Duodenal mucosa (tissue), 2 donors: ENCODE measurements around the gene ATP5PO.
"Not testable (repeated sequence)": the region's sequence is repeated elsewhere in the genome, so short reads cannot be mapped to it uniquely, and the experiment has no call there.

Source experiments
- H3K27ac ChIP-seq: one replicate; pipeline ENCODE4 v1.7.0; 2013; ENCODE audit warnings: low read depth, low read length
- H3K27me3 ChIP-seq, 2 donors: one replicate each; pipeline ENCODE4 v1.7.0; 2013; ENCODE audit warnings: low read length in 2 of 2, control low read depth in 1 of 2; ENCODE audit not compliant: insufficient read depth in 2 of 2, control insufficient read depth in 1 of 2
- H3K36me3 ChIP-seq, 2 donors: one replicate each; pipeline ENCODE4 v1.7.0; 2013; ENCODE audit warnings: low read length in 2 of 2, control low read depth in 1 of 2; ENCODE audit not compliant: insufficient read depth in 2 of 2, control insufficient read depth in 1 of 2
- H3K4me1 ChIP-seq, 2 donors: one replicate each; pipeline ENCODE4 v1.7.0; 2013; ENCODE audit warnings: low read length in 2 of 2, control low read depth in 1 of 2; ENCODE audit not compliant: insufficient read depth in 2 of 2, control insufficient read depth in 1 of 2
- H3K4me3 ChIP-seq, 2 donors: one replicate each; pipeline ENCODE4 v1.7.0; 2013; ENCODE audit warnings: low read length in 2 of 2, low read depth in 1 of 2
- H3K9ac ChIP-seq, 2 donors: one replicate each; pipeline ENCODE4 v1.7.0; 2013; ENCODE audit warnings: low read length in 2 of 2, low read depth in 1 of 2
- H3K9me3 ChIP-seq, 2 donors: one replicate each; pipeline ENCODE4 v1.7.0; 2013; ENCODE audit warnings: low read length in 2 of 2, control low read depth in 1 of 2; ENCODE audit not compliant: control insufficient read depth in 1 of 2

Gene ATP5PO

DNA sequence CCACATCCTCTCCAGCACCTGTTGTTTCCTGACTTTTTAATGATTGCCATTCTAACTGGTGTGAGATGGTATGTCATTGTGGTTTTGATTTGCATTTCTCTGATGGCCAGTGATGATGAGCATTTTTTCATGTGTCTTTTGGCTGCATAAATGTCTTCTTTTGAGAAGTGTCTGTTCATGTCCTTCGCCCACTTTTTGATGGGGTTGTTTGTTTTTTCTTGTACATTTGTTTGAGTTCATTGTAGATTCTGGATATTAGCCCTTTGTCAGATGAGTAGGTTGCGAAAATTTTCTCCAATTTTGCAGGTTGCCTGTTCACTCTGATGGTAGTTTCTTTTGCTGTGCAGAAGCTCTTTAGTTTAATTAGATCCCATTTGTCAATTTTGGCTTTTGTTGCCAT lies 10.6 kb upstream of the ATP5PO start:
- not testable (repeated sequence) for H3K9me3 ChIP-seq, H3K4me3 ChIP-seq, H3K27me3 ChIP-seq, H3K27ac ChIP-seq, H3K36me3 ChIP-seq, H3K9ac ChIP-seq
- H3K4me1 ChIP-seq = peaks cover 11% of the 10 kb centered on the region in 2 donors

DNA sequence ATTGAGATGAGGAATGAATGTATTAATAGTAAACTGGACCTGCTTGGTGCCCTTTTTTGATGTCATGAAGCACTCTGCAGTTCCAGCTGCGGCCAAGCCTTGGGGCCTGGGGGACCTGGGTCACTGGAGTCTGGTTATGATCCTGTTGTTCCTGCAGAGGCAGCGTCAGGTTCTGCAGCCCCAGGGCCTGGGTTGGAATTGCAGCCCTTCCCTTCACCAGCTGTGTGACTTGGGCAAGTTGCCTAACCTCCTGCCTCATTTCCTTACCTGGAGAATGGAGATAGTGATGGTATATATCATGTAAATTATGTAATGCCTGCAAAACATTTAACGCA lies 9.1 kb upstream of the ATP5PO start:
- no peaks in the 10 kb centered on the region for H3K36me3 ChIP-seq
- H3K4me1 ChIP-seq = peaks cover 11% of the 10 kb centered on the region in 2 donors
- H3K9me3 ChIP-seq = no peaks in the 10 kb centered on the region
- H3K9ac ChIP-seq = no peak overlapping the region
- no peaks in the 10 kb centered on the region for H3K27me3 ChIP-seq
- H3K4me3 ChIP-seq = no peak overlapping the region
- no peak overlapping the region for H3K27ac ChIP-seq

DNA sequence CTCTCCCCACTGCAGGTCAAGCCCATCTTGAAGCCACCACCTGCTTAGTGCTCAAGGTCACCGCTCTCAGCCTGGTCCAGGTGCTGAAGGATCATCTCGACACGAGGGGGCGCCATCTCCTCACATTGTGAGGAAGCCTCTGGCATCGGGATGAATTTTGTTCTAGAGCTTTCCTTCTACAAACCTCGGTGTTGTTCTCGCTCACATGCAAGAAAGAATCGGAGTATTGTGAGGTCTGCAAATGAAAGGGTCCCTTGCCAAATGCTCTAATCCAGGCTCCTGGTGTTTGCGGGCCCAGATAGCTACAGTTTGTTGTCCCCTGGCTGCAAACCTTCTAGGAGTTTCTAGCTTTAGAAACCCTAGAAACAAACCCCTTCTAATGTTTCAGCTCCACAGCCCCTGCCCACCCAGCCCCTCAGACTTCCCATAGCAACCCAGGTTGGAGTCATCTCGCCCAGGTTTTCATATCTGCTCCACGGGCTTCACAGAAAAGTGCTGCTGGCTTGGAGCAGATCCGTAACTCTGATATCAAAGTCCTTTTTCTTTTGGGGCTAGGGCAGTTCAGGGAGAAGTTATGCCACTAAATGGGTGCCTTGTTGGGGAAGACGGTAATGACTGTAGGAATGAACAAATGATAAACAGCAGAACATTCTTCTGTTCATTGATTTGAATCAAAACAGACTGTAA lies 8.6 kb upstream of the ATP5PO start:
- H3K36me3 ChIP-seq = no peaks in the 10 kb centered on the region
- H3K9me3 ChIP-seq = no peaks in the 10 kb centered on the region
- no peaks in the 10 kb centered on the region for H3K27me3 ChIP-seq
- no peak overlapping the region for H3K4me3 ChIP-seq
- H3K9ac ChIP-seq = no peak overlapping the region
- peaks cover 11% of the 10 kb centered on the region in 2 donors for H3K4me1 ChIP-seq
- no peak overlapping the region for H3K27ac ChIP-seq

DNA sequence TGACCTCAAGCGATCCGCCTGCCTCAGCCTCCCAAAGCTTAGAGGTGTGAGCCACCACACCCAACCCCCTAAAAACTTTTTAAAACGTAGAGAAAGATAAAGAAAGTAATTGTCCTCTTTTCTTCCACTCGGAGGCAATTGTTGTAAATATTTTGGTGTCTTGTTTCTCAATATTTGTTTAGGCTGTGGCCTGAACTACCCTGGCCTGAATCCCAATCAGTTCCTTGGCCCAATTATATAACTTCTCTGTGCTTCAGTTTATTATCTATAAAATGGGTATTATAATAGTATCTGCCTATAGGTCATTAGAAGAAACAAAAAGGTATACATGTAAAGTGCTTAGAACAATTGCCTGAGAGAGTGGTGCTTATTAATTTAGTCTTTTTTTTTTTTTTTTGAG lies 1.8 kb upstream of the ATP5PO start:
- Histone ChIP-seq H3K4me3 (no peak overlapping the region), H3K27ac (no peak overlapping the region), H3K9ac (no peak overlapping the region), H3K4me1 (peaks cover 17 to 23% of the 10 kb centered on the region in 2 donors), H3K9me3 (no peaks in the 10 kb centered on the region), H3K27me3 (no peaks in the 10 kb centered on the region), H3K36me3 (peaks cover 0 to 10% of the 10 kb centered on the region in 2 donors)

DNA sequence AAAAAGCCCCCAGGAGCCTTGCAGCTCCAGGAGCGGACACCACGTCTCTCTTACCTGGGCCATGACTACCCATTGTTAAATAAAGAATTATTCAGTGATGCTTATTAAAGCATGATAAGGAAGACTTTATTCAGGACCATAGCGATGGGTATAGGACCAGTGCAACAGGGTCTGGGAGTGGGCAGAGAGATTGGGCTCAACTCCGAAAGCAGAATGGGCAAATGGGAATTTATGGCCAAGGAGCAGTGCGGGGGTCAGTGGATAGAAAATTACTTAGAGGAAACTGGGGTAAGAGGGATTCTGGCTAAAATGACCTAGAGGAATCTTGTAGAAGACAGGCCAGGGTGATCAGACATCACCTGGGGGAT lies 580 bp upstream of the ATP5PO start:
- Histone ChIP-seq H3K9ac (peak overlapping the region; percentile 99 to 100), H3K27ac (no peak overlapping the region), H3K36me3 (peaks cover 3 to 17% of the 10 kb centered on the region in 2 donors), H3K4me3 (peak overlapping the region; percentile 96 to 98), H3K9me3 (no peaks in the 10 kb centered on the region), H3K27me3 (no peaks in the 10 kb centered on the region), H3K4me1 (peaks cover 17 to 23% of the 10 kb centered on the region in 2 donors)

DNA sequence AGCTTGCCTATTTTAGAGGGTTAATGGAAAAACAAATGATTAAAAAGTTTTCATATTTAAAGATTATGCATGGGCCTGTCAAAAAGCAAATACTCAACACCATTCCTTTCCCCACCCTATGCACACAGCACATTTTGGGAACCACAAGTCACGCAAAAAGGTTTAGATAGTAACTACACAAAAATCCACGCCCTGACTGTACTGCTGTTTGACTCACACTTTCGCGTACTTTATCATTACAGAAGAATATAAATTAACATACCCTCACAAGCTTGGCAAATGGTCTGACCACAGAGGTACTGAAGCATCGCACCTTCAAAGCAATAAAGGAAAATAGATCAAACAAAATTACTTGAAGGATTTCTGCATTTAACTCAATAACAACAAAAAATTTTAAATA lies 1.4 kb downstream of the ATP5PO start:
- Histone ChIP-seq H3K9ac (peak overlapping the region; percentile 99 to 100), H3K27ac (no peak overlapping the region)

DNA sequence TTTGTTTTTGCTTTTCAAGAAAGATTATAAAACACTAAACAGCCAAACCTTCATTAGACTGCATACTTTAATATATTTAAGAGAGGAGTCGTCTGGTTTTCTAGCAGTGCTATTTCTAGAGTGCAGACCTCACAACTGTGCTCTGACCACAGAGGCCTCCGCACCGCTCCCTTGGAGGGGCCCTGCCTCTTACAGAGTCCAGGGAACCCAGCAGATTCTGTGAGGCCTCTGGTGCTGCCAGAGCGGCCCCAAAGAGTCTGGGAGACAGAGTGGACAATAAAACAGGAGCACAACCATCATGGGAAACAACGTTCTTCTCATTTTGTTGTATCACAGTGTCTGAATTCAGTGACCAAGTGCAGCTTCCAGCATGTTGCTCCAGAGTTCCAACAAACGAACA lies 5.8 kb downstream of the ATP5PO start:
- Histone ChIP-seq H3K36me3 (peaks cover 43 to 81% of the 10 kb centered on the region in 2 donors), H3K27me3 (no peaks in the 10 kb centered on the region), H3K4me3 (no peak overlapping the region), H3K4me1 (peaks cover 15 to 20% of the 10 kb centered on the region in 2 donors), H3K9ac (no peak overlapping the region), H3K27ac (no peak overlapping the region), H3K9me3 (no peaks in the 10 kb centered on the region)

More for the DNA sequence above, 1.4 kb downstream of the ATP5PO start:
- no peaks in the 10 kb centered on the region for H3K27me3 ChIP-seq
- peaks cover 16 to 37% of the 10 kb centered on the region in 2 donors for H3K36me3 ChIP-seq
- H3K9me3 ChIP-seq = no peaks in the 10 kb centered on the region
- peak overlapping the region; percentile 96 to 98 for H3K4me3 ChIP-seq
- H3K4me1 ChIP-seq = peaks cover 17 to 23% of the 10 kb centered on the region in 2 donors

DNA sequence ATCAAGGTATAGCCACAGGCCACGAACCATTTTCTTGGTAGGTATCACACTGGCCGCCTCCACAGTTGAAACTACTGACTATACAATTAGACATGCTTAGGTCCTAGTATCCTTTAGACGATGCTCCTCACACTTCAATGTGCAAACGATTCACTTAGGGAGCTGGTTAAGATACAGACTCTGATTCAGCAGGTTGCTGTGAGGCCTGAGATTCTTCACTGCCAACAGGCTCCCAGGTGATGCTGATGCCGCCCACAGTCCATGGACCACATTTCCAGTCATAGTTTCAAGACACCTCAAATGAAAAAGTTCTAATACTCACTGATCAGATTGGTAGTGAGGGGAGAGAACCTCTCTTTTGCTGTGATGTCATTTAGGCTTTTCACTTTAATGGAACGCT lies 6.8 kb downstream of the ATP5PO start:
- Histone ChIP-seq H3K36me3 (peaks cover 46 to 91% of the 10 kb centered on the region in 2 donors), H3K9ac (no peak overlapping the region), H3K27me3 (no peaks in the 10 kb centered on the region), H3K4me3 (no peak overlapping the region), H3K27ac (no peak overlapping the region), H3K4me1 (peaks cover 7 to 11% of the 10 kb centered on the region in 2 donors), H3K9me3 (no peaks in the 10 kb centered on the region)

DNA sequence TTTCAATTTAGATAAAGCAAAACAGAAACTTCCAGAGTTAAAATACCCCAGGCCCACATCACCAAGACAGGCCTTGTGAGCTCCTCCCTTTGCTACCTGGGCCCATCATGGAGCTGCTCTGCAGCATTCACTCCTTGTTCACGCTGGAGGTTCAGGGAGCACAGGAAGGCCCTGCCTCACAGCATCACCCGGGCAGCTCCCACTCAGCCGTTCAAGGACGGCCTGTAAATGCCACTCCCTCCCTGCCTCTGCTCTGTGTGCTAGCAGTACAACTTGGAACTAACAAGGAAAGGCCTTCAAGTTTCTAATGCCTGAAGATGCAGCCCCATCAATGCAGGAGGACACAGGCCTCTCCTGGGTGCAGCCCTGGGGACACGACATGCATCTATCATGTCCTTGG lies 11.6 kb downstream of the ATP5PO start:
- Histone ChIP-seq H3K4me1 (no peaks in the 10 kb centered on the region), H3K9me3 (no peaks in the 10 kb centered on the region), H3K27me3 (no peaks in the 10 kb centered on the region), H3K4me3 (no peak overlapping the region), H3K9ac (no peak overlapping the region), H3K27ac (no peak overlapping the region), H3K36me3 (peaks cover 42 to 81% of the 10 kb centered on the region in 2 donors)

DNA sequence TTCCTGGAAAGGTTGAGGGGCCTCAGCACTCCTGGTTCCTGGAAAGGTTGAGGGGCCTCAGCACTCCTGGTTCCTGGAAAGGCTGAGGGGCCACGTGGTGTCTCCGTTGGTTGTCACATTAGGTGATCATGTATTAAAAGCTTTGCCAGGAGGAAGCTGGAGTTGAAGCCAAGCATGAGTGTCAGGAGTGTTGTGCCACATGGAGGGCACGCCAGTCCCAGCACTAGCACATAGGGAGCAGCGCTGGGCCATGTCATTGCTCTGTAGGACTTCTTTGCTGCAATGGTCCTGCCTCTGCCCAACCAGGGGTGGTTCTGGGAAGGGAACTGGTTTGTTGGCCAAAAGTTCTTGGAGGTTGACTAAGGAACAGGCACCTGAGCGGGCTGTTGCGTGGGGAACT lies 13.3 kb downstream of the ATP5PO start:
- Histone ChIP-seq H3K9ac (no peak overlapping the region), H3K9me3 (no peaks in the 10 kb centered on the region), H3K27me3 (no peaks in the 10 kb centered on the region), H3K4me1 (no peaks in the 10 kb centered on the region), H3K27ac (no peak overlapping the region), H3K4me3 (no peak overlapping the region), H3K36me3 (peaks cover 33 to 66% of the 10 kb centered on the region in 2 donors)
